ENCODE measurements around the gene PTPN3.

The PTPN3 gene

GRCh38 chr9:109421026-109421970, 76.8 kb downstream of the PTPN3 start:
- DNase-seq: no peak

DNA sequence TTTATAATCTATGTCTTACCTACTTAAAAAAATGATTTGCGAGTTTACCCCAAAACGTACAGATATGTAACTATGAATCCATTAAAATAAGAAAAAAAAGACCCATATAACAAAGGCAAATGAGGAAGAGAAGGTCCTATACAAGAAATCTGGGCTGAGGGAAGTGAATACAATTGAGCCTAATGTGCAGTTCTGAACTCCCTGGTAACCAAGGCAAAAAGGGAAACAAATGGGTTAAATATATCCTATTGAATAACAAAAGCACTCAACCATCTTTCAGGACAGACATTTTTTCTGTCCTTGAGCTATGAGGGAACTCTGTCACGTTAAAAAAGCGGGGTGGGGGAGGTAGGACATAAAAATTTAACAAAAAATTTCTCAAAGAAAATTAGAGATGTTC, 78.6 kb downstream of the PTPN3 start:
- DNase-seq: no peak

- no peak for DNase-seq
Observed at GRCh38 chr9:109418827-109419226, 79.3 kb downstream of the PTPN3 start.

GRCh38 chr9:109417585-109418544, 80.2 kb downstream of the PTPN3 start:
- DNase-seq: no peak

DNA sequence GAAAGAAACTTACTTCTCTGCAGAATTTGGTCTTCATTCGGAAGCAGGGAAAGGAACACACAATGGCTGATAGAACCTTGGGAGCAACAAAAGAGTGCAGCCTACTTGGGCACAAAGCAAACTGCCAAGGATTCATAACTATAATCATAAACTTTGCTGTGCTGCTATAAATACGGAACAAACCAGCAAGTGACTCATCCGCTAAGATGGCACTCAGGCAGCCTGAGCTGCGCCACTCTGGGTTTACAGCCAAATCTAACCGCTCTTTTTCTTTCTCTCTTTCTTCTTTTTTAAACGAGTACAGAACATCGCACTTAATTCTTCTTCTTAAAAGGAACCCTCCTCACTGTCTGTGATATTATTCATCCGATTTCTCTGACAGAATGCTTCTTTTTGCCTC, 81.1 kb downstream of the PTPN3 start:
- DNase-seq: no peak

DNA sequence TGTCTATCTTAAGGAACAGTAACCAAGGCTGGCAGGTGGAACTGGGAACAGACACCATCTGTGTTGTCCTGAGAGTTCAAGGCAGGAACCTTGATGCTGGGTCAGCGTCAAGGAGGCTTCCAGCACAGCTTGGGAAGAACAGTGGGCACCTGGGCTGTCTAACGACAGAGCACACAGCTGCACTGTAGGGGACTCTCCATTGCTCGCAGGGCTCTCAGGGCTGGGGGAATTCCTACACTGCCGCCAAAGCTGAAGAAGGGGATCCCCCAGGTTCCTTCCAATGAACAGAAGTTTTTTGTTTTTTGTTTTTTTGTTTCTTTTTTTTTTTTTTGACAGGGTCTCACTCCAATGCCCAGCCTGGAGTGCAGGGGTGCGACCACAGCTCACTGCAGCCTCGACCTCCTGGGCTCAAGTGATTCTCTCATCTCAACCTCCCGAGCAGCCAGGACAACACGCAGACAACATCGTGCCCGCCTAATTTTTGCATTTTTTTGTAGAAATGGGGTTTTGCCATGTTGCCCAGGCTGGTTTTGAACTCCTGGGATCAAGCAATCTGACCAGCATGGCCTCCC, 81.9 kb downstream of the PTPN3 start:
- DNase-seq: no peak

DNA sequence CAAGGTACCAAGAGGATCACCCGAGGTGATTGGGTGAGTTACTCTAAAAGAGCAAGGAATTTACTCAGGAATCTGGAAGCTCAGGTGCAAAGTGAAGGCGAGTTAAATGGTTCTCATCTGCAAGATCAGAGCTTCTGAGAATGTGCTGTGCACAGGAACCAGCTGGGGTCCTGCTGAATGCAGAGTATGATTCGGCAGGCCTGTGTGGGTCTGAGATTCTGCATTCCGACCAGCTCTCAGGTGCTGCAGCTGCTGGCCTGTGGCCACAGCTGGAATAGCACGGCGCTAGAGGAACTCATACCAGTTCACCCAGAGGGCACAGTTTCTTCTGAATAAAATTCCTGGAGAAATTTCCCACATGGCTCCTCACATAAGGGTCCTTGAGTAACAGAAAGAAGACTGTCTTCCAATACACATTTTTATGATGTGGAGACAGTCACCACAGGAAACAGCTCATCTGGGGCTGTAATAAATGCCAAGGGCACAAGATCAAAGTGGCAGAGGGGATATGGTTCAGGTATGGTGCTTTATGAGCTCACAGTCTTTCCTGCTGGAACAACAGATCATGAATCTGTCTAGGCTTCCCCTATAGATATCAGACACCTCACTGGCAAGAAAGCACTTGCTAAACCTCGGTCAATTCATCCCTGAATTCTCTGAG, 83.9 kb downstream of the PTPN3 start:
- no peak for DNase-seq

- no peak for DNase-seq
Observed at GRCh38 chr9:109411798-109412352, 86.2 kb downstream of the PTPN3 start.

- DNase-seq: no peak
Observed at GRCh38 chr9:109411069-109411761, 86.9 kb downstream of the PTPN3 start.

DNA sequence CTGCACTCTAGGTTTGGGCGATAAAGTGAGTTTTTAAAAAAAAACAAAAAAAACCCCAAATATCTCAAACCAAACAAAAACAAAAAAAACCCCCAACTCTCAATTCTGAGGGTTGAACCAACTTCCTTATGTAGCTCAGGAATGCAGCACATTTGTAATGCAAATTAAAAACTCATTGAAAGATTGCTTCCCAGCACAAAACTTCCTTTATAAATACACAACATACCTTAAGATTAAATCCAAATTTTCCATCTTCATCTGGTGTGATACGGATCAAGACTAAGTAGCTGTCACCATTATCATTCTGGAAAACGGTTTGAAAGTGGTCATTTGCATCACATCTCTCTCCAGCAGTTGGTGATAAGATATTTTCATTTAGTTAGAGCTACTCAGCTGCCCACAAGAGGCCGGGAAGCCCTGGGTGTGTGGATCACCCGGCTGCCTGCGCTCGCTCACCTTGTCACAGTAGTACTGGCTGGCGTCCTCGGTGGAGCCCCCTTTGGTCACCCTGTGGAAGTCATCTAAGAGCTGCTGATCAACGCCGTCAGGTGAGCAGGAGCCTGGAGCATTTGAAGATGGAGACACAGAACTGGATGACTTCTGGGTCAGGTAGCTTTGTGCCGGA, 88.2 kb downstream of the PTPN3 start:
- DNase-seq: no peak

DNA sequence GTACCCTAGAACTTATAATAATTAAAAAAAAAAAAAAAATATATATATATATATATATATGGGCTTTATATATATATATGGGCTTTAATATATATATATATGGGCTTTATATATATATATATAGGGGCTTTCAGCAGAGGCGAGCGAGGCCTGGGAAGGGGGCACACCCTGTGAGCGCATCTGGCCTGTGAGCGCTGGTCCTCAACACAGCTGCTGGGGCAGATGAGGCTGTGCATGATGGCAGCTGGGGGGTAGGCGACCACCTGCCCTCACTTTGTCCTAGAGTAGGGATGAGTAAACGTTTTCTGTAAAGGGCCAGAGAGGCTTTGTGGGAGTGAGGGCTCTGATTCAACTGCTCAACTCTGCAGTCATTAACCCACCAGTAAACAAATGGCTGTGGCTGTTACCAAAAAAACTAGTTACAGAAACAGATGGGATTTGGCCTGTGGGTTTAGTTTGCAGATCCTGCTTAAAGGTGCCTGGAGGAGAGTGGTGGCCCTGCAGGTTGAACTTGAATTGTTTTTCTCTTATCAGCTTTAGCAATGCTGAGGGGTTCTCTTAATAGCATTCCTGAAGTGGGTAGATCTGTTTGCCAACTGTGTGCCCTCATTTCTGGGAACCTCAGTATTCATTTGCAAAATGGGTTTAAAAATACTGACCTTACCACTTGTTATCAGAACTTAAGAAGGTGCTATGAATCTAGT, 89.2 kb downstream of the PTPN3 start:
- DNase-seq: no peak

- no peak for DNase-seq
Observed at GRCh38 chr9:109403766-109404320, 94.3 kb downstream of the PTPN3 start.

DNA sequence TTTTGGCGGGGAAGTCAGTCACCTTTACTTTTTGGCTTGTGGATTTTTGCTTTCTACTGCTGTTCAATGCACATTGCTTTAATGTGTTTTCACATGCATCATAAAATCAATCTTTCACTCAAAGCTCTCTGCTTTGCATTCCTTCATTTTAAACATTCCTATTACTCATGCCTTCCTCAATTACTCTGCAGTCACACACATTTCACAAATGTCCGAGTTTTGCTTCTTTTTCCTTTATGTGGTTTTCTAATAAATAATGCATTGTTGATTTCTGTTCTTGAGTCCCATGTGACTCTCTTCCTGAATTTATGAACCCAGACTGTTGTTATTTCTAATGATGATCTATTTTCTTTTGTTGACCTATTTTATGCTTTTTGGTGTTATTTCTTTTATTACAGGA, 95.0 kb downstream of the PTPN3 start:
- DNase-seq: no peak

GRCh38 chr9:109401990-109402318, 96.2 kb downstream of the PTPN3 start:
- DNase-seq: no peak

DNA sequence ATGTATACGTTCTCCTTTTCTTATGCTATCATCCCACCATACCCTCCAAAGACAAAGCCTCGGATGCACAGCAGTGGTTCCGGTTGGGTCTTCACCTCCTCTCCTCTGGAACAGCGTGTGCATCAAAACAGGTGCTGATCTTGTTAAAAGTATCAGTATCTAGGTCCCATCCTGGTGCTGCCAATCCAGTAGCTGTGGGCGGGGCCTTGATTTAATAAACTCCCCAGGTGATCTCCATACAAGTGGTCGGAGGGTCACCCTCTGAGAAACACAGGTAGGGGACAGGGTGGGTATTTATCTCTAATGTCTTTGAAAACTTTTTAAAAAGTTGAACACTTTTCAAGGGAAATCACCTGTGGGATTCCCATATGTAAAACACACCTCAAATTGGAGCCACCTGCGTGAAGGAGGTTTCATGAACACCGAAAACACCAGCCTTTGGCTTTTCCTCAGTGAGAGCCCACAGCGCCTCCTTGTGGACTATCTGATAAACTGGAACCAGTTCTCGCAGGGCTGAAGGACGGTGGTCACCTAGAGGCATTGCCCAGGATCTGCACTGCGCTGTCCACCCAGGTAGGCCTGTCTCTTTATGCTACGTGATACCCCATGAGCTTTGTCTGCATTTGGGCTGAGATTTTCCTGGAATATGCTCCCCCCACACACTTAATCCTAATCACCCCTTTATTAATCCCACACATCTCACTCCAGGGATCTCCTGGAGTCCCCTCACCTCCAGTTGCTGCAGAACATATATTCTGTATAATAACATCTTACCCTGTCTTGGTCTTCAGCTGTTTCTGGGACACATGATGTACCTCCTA, 96.7 kb downstream of the PTPN3 start:
- DNase-seq: no peak

- DNase-seq: no peak
Observed at GRCh38 chr9:109399258-109399767, 98.8 kb downstream of the PTPN3 start.

DNA sequence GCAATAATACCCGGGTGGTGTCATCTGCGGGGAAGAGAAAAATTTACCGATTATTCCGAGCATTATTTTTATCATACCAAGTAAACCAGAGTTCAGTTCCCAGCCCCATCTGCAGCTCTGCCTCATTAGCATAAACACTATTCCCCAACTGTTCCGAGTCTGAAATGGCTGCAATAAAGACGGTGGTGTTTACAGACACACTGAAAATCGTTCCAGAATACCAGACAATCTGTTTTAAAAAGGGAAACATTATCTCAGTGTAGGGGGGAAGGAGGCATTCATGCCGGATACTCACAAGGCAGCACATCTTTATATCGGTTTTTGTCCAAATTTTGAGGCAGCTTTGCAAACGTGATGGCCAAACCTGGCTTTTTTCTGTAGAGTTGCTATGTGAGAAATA, 106.9 kb downstream of the PTPN3 start:
- no peak for DNase-seq

DNA sequence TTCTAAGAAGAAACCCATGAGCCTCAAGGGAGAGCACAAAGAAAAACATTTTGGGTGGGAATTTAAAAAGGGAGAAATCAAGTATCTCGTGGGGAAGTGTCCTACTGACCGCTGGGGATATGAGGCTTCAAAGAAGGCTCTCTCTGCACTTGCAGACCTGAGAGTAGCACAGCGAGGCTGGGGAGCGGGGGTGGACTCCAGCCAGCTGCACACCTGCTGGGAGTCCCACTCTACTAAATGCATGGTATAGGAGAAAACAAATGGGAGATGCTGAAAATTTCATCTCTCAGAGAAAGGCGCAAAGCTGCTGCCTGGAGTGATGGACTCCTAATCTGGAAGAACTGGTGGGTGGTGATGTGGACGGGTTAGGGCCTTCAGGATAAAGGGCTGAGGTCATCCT, 110.3 kb downstream of the PTPN3 start:
- no peak for DNase-seq

DNA sequence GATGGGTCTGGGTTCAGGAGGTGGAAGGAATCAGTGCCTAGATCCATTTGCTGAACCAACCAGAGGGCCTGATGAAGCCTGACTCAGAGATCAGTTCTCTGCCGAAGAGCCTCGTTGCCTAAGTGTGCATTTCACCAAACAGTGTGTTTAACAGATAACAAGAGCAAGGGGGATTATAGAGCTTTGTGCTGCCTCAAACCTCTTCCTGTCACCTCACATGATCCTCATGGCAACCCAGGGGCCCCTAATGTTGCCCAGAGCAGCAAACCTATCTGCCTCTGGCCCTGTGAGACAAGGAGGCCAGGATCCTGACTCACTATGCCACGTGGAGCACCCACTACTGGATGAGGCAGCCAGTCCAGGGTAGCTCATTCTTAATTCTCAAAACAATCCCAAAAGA, 110.9 kb downstream of the PTPN3 start:
- no peak for DNase-seq
